H9 (cell line): ENCODE data around the gene SNX33. TPM values are rescaled to one million over a fixed set of nuclear protein-coding genes. Genes with fewer than 3 reads are reported as not detected.
"Not testable (repeated sequence)": the region's sequence is repeated elsewhere in the genome, so short reads cannot be mapped to it uniquely, and the experiment has no call there.

ENCODE experiments used
- DNase-seq: peaks from one replicate; pipeline ENCODE4 v3.0.0-alpha.2; 2017
- H2AFZ ChIP-seq: one replicate; pipeline ENCODE4 v1.6.1; 2013; ENCODE audit warnings: mild to moderate bottlenecking, low read length, control low read depth, moderate library complexity
- H2AK5ac ChIP-seq: 2 replicates; pipeline ENCODE4 v1.6.1; 2013; ENCODE audit warnings: low read length, control low read depth, mixed read lengths; ENCODE audit not compliant: insufficient read length
- H2BK120ac ChIP-seq: one replicate; pipeline ENCODE4 v1.6.1; 2013; ENCODE audit warnings: low read depth, mild to moderate bottlenecking, low read length, control low read depth, inconsistent platforms; ENCODE audit not compliant: poor library complexity, severe bottlenecking
- H2BK12ac ChIP-seq: 2 replicates; pipeline ENCODE4 v1.6.1; 2013; ENCODE audit warnings: low read length, control low read depth, mixed read lengths, low read depth; ENCODE audit not compliant: insufficient read length
- H2BK15ac ChIP-seq: 2 replicates; pipeline ENCODE4 v1.6.1; 2013; ENCODE audit warnings: low read depth, low read length, control low read depth
- H2BK20ac ChIP-seq: one replicate; pipeline ENCODE4 v1.6.1; 2013; ENCODE audit warnings: low read depth, mild to moderate bottlenecking, low read length, control low read depth, inconsistent platforms; ENCODE audit not compliant: poor library complexity, severe bottlenecking
- H2BK5ac ChIP-seq: 2 replicates; pipeline ENCODE4 v1.6.1; 2013; ENCODE audit warnings: low read length, control low read depth, mixed read lengths; ENCODE audit not compliant: insufficient read length
- H3K14ac ChIP-seq: 2 replicates; pipeline ENCODE4 v1.6.1; 2013; ENCODE audit warnings: low read length, control low read depth; ENCODE audit not compliant: insufficient read depth
- H3K18ac ChIP-seq: 2 replicates; pipeline ENCODE4 v1.6.1; 2013; ENCODE audit warnings: low read depth, mild to moderate bottlenecking, mixed read lengths, low read length, control low read depth; ENCODE audit not compliant: insufficient read length
- H3K23ac ChIP-seq: 2 replicates; pipeline ENCODE4 v1.6.1; 2013; ENCODE audit warnings: low read length, control low read depth, mixed read lengths, low read depth; ENCODE audit not compliant: insufficient read length
- H3K23me2 ChIP-seq: 2 replicates; pipeline ENCODE4 v1.6.1; 2013; ENCODE audit warnings: low read depth, mild to moderate bottlenecking, mixed read lengths, low read length, control low read depth; ENCODE audit not compliant: insufficient read length, poor library complexity, severe bottlenecking
- H3K27ac ChIP-seq: 2 replicates; pipeline ENCODE4 v1.5.1; 2013; ENCODE audit warnings: low read length, control low read depth, mixed read lengths, low read depth; ENCODE audit not compliant: insufficient read length
- H3K27me3 ChIP-seq: 2 replicates; pipeline ENCODE4 v1.6.1; 2013; ENCODE audit warnings: low read length, control low read depth, inconsistent platforms; ENCODE audit not compliant: insufficient read depth
- H3K4ac ChIP-seq: 2 replicates; pipeline ENCODE4 v1.6.1; 2013; ENCODE audit warnings: low read depth, mild to moderate bottlenecking, control low read depth, inconsistent platforms, low read length, moderate library complexity
- H3K4me1 ChIP-seq: 2 replicates; pipeline ENCODE4 v1.6.1; 2013; ENCODE audit warnings: low read length, control low read depth, inconsistent platforms; ENCODE audit not compliant: insufficient read depth
- H3K4me2 ChIP-seq: 2 replicates; pipeline ENCODE4 v1.6.1; 2013; ENCODE audit warnings: low read length, control low read depth, mixed read lengths; ENCODE audit not compliant: insufficient read length, insufficient read depth
- H3K56ac ChIP-seq: 2 replicates; pipeline ENCODE4 v1.6.1; 2013; ENCODE audit warnings: low read depth, mild to moderate bottlenecking, mixed read lengths, low read length, control low read depth; ENCODE audit not compliant: insufficient read length
- H3K79me1 ChIP-seq: 2 replicates; pipeline ENCODE4 v1.6.1; 2013; ENCODE audit warnings: low read depth, mild to moderate bottlenecking, moderate library complexity, low read length, control low read depth, inconsistent platforms; ENCODE audit not compliant: insufficient read depth, poor library complexity, severe bottlenecking
- H3K79me2 ChIP-seq: 2 replicates; pipeline ENCODE4 v1.6.1; 2013; ENCODE audit warnings: low read length, control low read depth, inconsistent platforms; ENCODE audit not compliant: insufficient read depth
- H3K9ac ChIP-seq: 2 replicates; pipeline ENCODE4 v1.6.1; 2013; ENCODE audit warnings: low read length, control low read depth, mixed read lengths; ENCODE audit not compliant: insufficient read length; ENCODE audit errors: extremely low read depth
- H3K9me3 ChIP-seq: one replicate; pipeline ENCODE4 v1.6.1; 2013; ENCODE audit warnings: low read depth, low read length, inconsistent platforms; ENCODE audit not compliant: control insufficient read depth
- H3T11ph ChIP-seq: one replicate; pipeline ENCODE4 v1.6.1; 2013; ENCODE audit warnings: mild to moderate bottlenecking, low read length, control low read depth, inconsistent platforms
- H4K20me1 ChIP-seq: one replicate; pipeline ENCODE4 v1.6.1; 2013; ENCODE audit not compliant: control insufficient read depth, insufficient read length, insufficient read depth
- H4K5ac ChIP-seq: 2 replicates; pipeline ENCODE4 v1.6.1; 2013; ENCODE audit warnings: low read depth, mild to moderate bottlenecking, mixed read lengths, low read length, control low read depth; ENCODE audit not compliant: insufficient read length
- H4K8ac ChIP-seq: replicated peaks from 2 replicates; pipeline ENCODE4 v1.6.1; 2013; ENCODE audit warnings: low read length, control low read depth, mixed read lengths, low read depth; ENCODE audit not compliant: insufficient read length
- H4K91ac ChIP-seq: 2 replicates; pipeline ENCODE4 v1.6.1; 2013; ENCODE audit warnings: low read depth, mild to moderate bottlenecking, moderate library complexity, mixed read lengths, low read length, control low read depth; ENCODE audit not compliant: insufficient read length
- H3K27ac Mint-ChIP-seq, 3 experiments: 2 replicates in 2 of 3; 3 replicates in 1 of 3; pipeline ENCODE4 v1.8.0; 2020 to 2021; ENCODE audit warnings: mixed read lengths in 3 of 3, mild to moderate bottlenecking in 1 of 3, moderate library complexity in 1 of 3
- H3K27me3 Mint-ChIP-seq: 2 replicates; pipeline ENCODE4 v1.8.0; 2021; ENCODE audit warnings: low read depth, mild to moderate bottlenecking, moderate library complexity, mixed read lengths
- H3K36me3 Mint-ChIP-seq, 3 experiments: 2 replicates in 2 of 3; 3 replicates in 1 of 3; pipeline ENCODE4 v1.8.0; 2020 to 2021; ENCODE audit warnings: low read depth in 3 of 3, mixed read lengths in 3 of 3; ENCODE audit not compliant: insufficient read depth in 1 of 3
- H3K4me1 Mint-ChIP-seq, 2 experiments: 2 replicates each; pipeline ENCODE4 v1.8.0; 2020; ENCODE audit warnings: mixed read lengths in 2 of 2
- H3K4me3 Mint-ChIP-seq, 2 experiments: 2 replicates in 1 of 2; 3 replicates in 1 of 2; pipeline ENCODE4 v1.8.0; 2020 to 2021; ENCODE audit warnings: mild to moderate bottlenecking in 2 of 2, mixed read lengths in 2 of 2, moderate library complexity in 1 of 2
- H3K9me3 Mint-ChIP-seq, 2 experiments: 2 replicates in 1 of 2; 3 replicates in 1 of 2; pipeline ENCODE4 v1.8.0; 2020; ENCODE audit warnings: mild to moderate bottlenecking in 2 of 2, mixed read lengths in 2 of 2, moderate library complexity in 1 of 2
- WGBS: extraction: QIAGEN DNeasy Blood & Tissue Kit; methylation state at CpG from one replicate; pipeline ENCODE4 v1.1.7; 2013; ENCODE audit warnings: missing lambda C conversion rate, low lambda C conversion rate, mixed read lengths; ENCODE audit not compliant: insufficient read length; ENCODE audit errors: extremely low coverage; 5-methylcytosine and 5-hydroxymethylcytosine counted together
- total RNA-seq: library from RNA; stranded (reverse); gene quantifications from 2 replicates; pipeline ENCODE4 v1.2.1, GENCODE V29; 2021
- TF ChIP-seq, protein P1 (sequence below): fragments of 200-600 bp; sonication (generic); conservative IDR thresholded peaks from 3 replicates; pipeline ENCODE4 v1.8.0; 2021; ENCODE audit warnings: antibody characterized with exemption, mild to moderate bottlenecking

Gene SNX33
- total RNA-seq, 1 experiment from 2014 or later = 17.7 TPM

DNA sequence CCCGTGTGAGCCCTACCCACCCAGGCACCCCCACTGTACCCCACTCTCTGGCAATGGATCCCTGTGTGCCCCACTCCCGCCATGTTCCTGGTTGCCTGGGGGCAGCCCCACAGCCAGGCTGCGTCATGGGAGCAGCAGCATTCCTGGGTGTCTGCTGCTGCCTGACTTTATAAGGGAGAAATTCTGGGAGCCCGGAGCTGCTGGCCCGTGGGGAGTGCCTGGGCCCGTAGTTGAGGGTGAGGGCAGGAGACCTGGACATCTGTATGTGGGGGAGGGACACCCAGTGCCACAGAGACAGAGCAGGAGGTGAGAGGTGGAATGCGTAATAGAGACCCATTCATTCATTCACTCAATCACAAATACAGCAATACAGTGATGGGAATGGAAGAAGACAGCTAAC lies 49.8 kb downstream of the SNX33 start:
- Histone ChIP-seq H3K4me2 (no peak overlapping the region), H3K18ac (no peak overlapping the region), H2AFZ (no peak overlapping the region), H3K14ac (no peak overlapping the region), H3K9me3 (no peaks in the 10 kb centered on the region), H2AK5ac (no peak overlapping the region), H4K8ac (no peak overlapping the region), H4K91ac (no peak overlapping the region), H3K4me1 (peaks cover 7% of the 10 kb centered on the region; the same call in 1 of the 2 replicates), H3K23ac (no peak overlapping the region), H2BK12ac (no peak overlapping the region), H3K79me2 (no peaks in the 10 kb centered on the region), H3K27me3 (no peaks in the 10 kb centered on the region), H3K56ac (no peak overlapping the region), H3K27ac (no peak overlapping the region), H3K23me2 (no peaks in the 10 kb centered on the region), H2BK15ac (no peak overlapping the region), H3K79me1 (no peaks in the 10 kb centered on the region), H4K20me1 (no peaks in the 10 kb centered on the region), H2BK120ac (no peak overlapping the region), H3K4ac (no peak overlapping the region), H3T11ph (no peak overlapping the region), H2BK5ac (no peak overlapping the region), H3K9ac (no peak overlapping the region), H2BK20ac (no peak overlapping the region), H4K5ac (no peak overlapping the region)
- no peak for DNase-seq
- TF ChIP-seq, protein P1, sequence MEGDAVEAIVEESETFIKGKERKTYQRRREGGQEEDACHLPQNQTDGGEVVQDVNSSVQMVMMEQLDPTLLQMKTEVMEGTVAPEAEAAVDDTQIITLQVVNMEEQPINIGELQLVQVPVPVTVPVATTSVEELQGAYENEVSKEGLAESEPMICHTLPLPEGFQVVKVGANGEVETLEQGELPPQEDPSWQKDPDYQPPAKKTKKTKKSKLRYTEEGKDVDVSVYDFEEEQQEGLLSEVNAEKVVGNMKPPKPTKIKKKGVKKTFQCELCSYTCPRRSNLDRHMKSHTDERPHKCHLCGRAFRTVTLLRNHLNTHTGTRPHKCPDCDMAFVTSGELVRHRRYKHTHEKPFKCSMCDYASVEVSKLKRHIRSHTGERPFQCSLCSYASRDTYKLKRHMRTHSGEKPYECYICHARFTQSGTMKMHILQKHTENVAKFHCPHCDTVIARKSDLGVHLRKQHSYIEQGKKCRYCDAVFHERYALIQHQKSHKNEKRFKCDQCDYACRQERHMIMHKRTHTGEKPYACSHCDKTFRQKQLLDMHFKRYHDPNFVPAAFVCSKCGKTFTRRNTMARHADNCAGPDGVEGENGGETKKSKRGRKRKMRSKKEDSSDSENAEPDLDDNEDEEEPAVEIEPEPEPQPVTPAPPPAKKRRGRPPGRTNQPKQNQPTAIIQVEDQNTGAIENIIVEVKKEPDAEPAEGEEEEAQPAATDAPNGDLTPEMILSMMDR = no peak
- Mint-ChIP-seq H3K9me3 (no peaks in the 10 kb centered on the region), H3K4me3 (no peak overlapping the region), H3K27ac (no peak overlapping the region; a peak in 1 of 7 replicates), H3K36me3 (no peaks in the 10 kb centered on the region), H3K27me3 (peaks cover 5% of the 10 kb centered on the region), H3K4me1 (peaks cover 22 to 33% of the 10 kb centered on the region in 2 experiments)
- no CpG with 5 or more reads among the region's 7 CpGs for WGBS

DNA sequence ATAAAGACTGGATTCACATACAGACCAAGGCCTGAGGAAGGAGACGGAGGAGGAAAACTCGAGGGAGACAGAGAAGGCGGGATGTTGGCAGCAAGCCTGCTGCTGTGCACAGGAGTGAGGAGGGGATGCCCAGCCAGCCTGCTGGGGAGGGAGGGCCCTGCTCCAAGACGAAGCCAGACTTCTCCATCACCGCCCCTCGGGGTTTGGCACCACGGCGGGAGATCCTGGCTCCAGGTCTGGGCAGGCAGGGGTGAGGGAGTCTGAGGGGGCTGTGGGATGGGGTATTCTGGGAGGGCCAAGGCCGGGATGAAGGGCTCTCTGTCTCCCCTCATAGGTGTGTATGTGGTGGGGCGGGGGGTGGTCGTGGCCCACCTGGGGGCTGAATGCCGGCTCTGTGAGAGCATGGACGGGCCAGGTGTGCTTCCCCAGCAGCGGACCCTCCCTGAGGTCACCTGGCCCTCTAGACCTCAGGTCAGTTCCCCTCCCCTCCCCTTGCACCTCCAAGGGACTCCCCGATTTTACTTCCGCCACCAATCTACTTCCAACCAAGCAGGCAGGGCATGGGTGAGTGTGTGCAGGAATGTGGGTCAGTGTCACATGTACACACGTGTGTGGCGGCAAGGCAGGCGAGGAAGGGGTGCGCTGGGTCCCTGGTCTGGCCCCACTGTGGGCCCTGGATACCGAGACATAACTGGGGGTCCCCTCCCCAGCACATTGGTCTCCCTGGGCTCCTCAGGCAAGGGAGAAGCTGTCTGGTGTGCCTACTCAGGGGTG lies 50.4 kb downstream of the SNX33 start:
- not testable (repeated sequence) for H2AFZ ChIP-seq, H3K4ac ChIP-seq, H4K8ac ChIP-seq, H3T11ph ChIP-seq, H2BK15ac ChIP-seq, H3K27me3 ChIP-seq, H3K79me1 ChIP-seq, H2AK5ac ChIP-seq, H4K5ac ChIP-seq, H3K4me3 Mint-ChIP-seq, H3K9ac ChIP-seq, H3K79me2 ChIP-seq, H3K4me1 ChIP-seq, H3K23me2 ChIP-seq, H3K18ac ChIP-seq, H3K27ac ChIP-seq, H4K20me1 ChIP-seq, H3K27ac Mint-ChIP-seq, H3K14ac ChIP-seq, H3K36me3 Mint-ChIP-seq, H3K23ac ChIP-seq, H2BK5ac ChIP-seq, H3K4me2 ChIP-seq, H4K91ac ChIP-seq, H2BK12ac ChIP-seq, H2BK120ac ChIP-seq, DNase-seq, H3K9me3 ChIP-seq, H2BK20ac ChIP-seq, H3K9me3 Mint-ChIP-seq, H3K56ac ChIP-seq, H3K27me3 Mint-ChIP-seq
- peaks cover 22 to 31% of the 10 kb centered on the region in 2 experiments for H3K4me1 Mint-ChIP-seq
- WGBS = no CpG with 5 or more reads among the region's 21 CpGs
